ENCODE measurements around the gene MS4A15.

The MS4A15 gene

DNA sequence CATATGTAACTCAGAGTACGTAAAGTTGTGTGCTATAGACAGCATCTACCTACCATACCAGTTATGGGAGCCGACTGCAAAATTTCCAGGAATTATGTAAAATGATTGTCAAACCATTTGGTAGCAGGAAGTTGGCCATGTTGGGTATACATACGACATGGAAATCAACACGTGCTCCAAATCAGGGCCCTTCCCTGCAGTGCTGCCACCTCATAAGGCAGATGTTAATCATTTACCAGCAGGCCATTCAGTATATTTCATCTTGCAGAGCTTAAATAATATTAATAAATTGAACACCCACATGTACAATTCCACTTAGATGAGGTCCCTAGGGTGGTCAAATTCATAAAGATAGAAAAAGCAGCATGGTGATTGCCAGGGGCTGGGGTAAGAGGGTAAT is 22.4 kb upstream of the MS4A15 start:
- no peaks in the 10 kb centered on the region for H3K27me3 ChIP-seq (ENCODE audit: insufficient read depth, low read length, poor library complexity)
- no peak overlapping the region for H3K18ac ChIP-seq (ENCODE audit: low read length)
- no peak overlapping the region for H2BK120ac ChIP-seq (ENCODE audit: low read depth, low read length)
- H3K4me3 ChIP-seq (ENCODE audit: low read length) = no peak overlapping the region
- no peak overlapping the region for H3K23ac ChIP-seq (ENCODE audit: low read length)
- H4K8ac ChIP-seq (ENCODE audit: low read depth, low read length) = no peak overlapping the region
- no peak overlapping the region for H2BK5ac ChIP-seq (ENCODE audit: low read length)
- no peaks in the 10 kb centered on the region for H3K79me1 ChIP-seq (ENCODE audit: low read length)
- H3K4me1 ChIP-seq (ENCODE audit: control insufficient read depth, low read depth, low read length) = no peaks in the 10 kb centered on the region
- no peak overlapping the region for H3K9ac ChIP-seq (ENCODE audit: low read length)
- no peaks in the 10 kb centered on the region for H3K36me3 ChIP-seq (ENCODE audit: control insufficient read depth, insufficient read depth, low read length)
- WGBS (ENCODE audit: extremely low coverage, insufficient coverage, low lambda C conversion rate) = no CpG with 5 or more reads among the region's 4 CpGs
- DNase-seq = no peak
- H3K4me2 ChIP-seq (ENCODE audit: low read length) = no peak overlapping the region
- H3K79me2 ChIP-seq (ENCODE audit: control insufficient read depth, insufficient read depth, low read length) = no peaks in the 10 kb centered on the region
- no peak overlapping the region for H3K27ac ChIP-seq (ENCODE audit: low read depth, low read length)
- H3K56ac ChIP-seq (ENCODE audit: low read length) = no peak overlapping the region
- H4K5ac ChIP-seq (ENCODE audit: low read length) = no peak overlapping the region
- no peak overlapping the region for H2BK15ac ChIP-seq (replicated peaks; ENCODE audit: low read depth)
- H3K4ac ChIP-seq (ENCODE audit: low read depth, low read length) = no peak overlapping the region
- H2AK5ac ChIP-seq (ENCODE audit: low read length) = no peak overlapping the region

DNA sequence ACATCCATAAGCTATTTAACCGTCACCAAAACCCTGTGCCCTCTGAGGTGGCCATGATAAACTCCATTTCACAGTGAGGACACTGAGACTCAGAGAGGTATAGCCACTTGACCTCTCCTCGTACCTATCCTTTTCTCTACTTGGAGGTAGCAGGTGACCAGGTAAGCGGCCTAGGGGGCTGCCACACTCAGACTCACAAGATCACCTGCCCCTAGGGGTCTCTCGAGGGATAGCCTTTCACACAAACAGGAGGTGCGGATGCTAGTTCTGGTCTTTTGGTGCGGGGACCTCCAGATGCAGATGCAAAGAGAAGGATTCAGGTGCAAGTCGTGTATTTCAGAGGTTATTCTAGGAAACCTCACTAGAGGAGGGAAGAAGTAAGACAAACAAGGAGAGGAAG is 17.6 kb upstream of the MS4A15 start:
- Histone ChIP-seq H2AK5ac (ENCODE audit: low read length) (no peak overlapping the region), H3K23ac (ENCODE audit: low read length) (no peak overlapping the region), H3K27ac (ENCODE audit: low read depth, low read length) (no peak overlapping the region), H3K79me2 (ENCODE audit: control insufficient read depth, insufficient read depth, low read length) (no peaks in the 10 kb centered on the region), H3K9ac (ENCODE audit: low read length) (no peak overlapping the region), H3K56ac (ENCODE audit: low read length) (no peak overlapping the region), H3K36me3 (ENCODE audit: control insufficient read depth, insufficient read depth, low read length) (no peaks in the 10 kb centered on the region), H3K4me2 (ENCODE audit: low read length) (no peak overlapping the region), H3K4ac (ENCODE audit: low read depth, low read length) (no peak overlapping the region), H3K18ac (ENCODE audit: low read length) (no peak overlapping the region), H4K5ac (ENCODE audit: low read length) (no peak overlapping the region), H3K4me1 (ENCODE audit: control insufficient read depth, low read depth, low read length) (no peaks in the 10 kb centered on the region), H4K8ac (ENCODE audit: low read depth, low read length) (no peak overlapping the region), H2BK120ac (ENCODE audit: low read depth, low read length) (no peak overlapping the region), H3K4me3 (ENCODE audit: low read length) (no peak overlapping the region), H2BK5ac (ENCODE audit: low read length) (no peak overlapping the region), H3K27me3 (ENCODE audit: insufficient read depth, low read length, poor library complexity) (no peaks in the 10 kb centered on the region), H3K79me1 (ENCODE audit: low read length) (no peaks in the 10 kb centered on the region), H2BK15ac (replicated peaks; ENCODE audit: low read depth) (no peak overlapping the region)
- DNase-seq = peak; percentile 35
- WGBS (ENCODE audit: extremely low coverage, insufficient coverage, low lambda C conversion rate) = no CpG with 5 or more reads among the region's 7 CpGs

DNA sequence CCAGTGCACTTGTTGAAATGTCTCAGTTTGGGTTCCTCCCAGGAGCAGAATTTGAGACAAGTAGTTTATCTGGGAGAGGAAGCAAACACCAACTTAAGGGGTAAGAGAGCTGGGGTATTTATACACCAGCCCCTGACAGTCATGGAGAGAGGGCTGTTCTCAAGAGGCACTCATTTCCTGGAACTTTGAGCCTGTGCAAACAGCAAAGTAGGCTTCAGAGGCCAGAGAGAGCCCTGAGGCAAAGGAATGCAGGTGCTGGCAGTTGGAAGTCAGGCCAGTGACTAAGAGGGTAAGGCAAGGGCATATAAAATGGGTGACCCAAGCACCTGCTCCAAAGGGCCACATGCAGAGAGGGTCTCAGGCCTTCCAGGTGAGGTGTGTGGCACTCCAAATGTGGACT is 16.1 kb upstream of the MS4A15 start:
- Histone ChIP-seq H4K5ac (ENCODE audit: low read length) (no peak overlapping the region), H2BK5ac (ENCODE audit: low read length) (no peak overlapping the region), H3K4ac (ENCODE audit: low read depth, low read length) (no peak overlapping the region), H3K4me3 (ENCODE audit: low read length) (no peak overlapping the region), H3K4me2 (ENCODE audit: low read length) (no peak overlapping the region), H2BK120ac (ENCODE audit: low read depth, low read length) (no peak overlapping the region), H3K23ac (ENCODE audit: low read length) (no peak overlapping the region), H3K27me3 (ENCODE audit: insufficient read depth, low read length, poor library complexity) (no peaks in the 10 kb centered on the region), H3K9ac (ENCODE audit: low read length) (no peak overlapping the region), H3K79me1 (ENCODE audit: low read length) (no peaks in the 10 kb centered on the region), H3K56ac (ENCODE audit: low read length) (no peak overlapping the region), H3K79me2 (ENCODE audit: control insufficient read depth, insufficient read depth, low read length) (no peaks in the 10 kb centered on the region), H4K8ac (ENCODE audit: low read depth, low read length) (no peak overlapping the region), H3K36me3 (ENCODE audit: control insufficient read depth, insufficient read depth, low read length) (no peaks in the 10 kb centered on the region), H2BK15ac (replicated peaks; ENCODE audit: low read depth) (no peak overlapping the region), H3K27ac (ENCODE audit: low read depth, low read length) (no peak overlapping the region), H3K18ac (ENCODE audit: low read length) (no peak overlapping the region), H3K4me1 (ENCODE audit: control insufficient read depth, low read depth, low read length) (no peaks in the 10 kb centered on the region), H2AK5ac (ENCODE audit: low read length) (no peak overlapping the region)
- DNase-seq = peak; percentile 6

DNA sequence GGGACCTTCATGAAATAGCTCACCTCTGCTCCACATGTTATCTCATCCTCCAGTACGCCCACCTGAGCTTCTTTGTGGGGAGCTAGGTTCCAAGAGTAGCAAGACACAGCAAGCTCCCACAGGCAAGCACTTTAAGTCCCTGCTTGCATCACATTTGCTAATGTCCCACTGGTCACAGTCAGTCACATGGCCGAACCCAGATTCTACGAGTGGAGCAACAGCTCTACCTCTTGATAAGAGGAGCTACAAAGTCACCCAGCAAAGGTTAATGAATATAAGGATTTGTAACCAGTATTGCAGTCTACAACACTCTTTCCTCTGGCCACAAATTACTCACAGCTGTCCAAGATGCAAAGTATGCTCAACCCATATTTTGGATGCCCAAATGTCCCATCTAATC is 15.2 kb upstream of the MS4A15 start:
- no peaks in the 10 kb centered on the region for H3K4me1 ChIP-seq (ENCODE audit: control insufficient read depth, low read depth, low read length)
- H3K4me3 ChIP-seq (ENCODE audit: low read length) = no peak overlapping the region
- H3K27me3 ChIP-seq (ENCODE audit: insufficient read depth, low read length, poor library complexity) = no peaks in the 10 kb centered on the region
- no peak overlapping the region for H3K9ac ChIP-seq (ENCODE audit: low read length)
- H3K27ac ChIP-seq (ENCODE audit: low read depth, low read length) = no peak overlapping the region
- H2BK120ac ChIP-seq (ENCODE audit: low read depth, low read length) = no peak overlapping the region
- H2AK5ac ChIP-seq (ENCODE audit: low read length) = no peak overlapping the region
- no peak for DNase-seq
- H3K79me2 ChIP-seq (ENCODE audit: control insufficient read depth, insufficient read depth, low read length) = no peaks in the 10 kb centered on the region
- no peaks in the 10 kb centered on the region for H3K36me3 ChIP-seq (ENCODE audit: control insufficient read depth, insufficient read depth, low read length)
- no peak overlapping the region for H4K5ac ChIP-seq (ENCODE audit: low read length)
- no peak overlapping the region for H3K18ac ChIP-seq (ENCODE audit: low read length)
- no peak overlapping the region for H3K4ac ChIP-seq (ENCODE audit: low read depth, low read length)
- no peak overlapping the region for H3K23ac ChIP-seq (ENCODE audit: low read length)
- WGBS (ENCODE audit: extremely low coverage, insufficient coverage, low lambda C conversion rate) = no CpG with 5 or more reads among the region's 3 CpGs
- H2BK5ac ChIP-seq (ENCODE audit: low read length) = no peak overlapping the region
- H2BK15ac ChIP-seq (replicated peaks; ENCODE audit: low read depth) = no peak overlapping the region
- H3K4me2 ChIP-seq (ENCODE audit: low read length) = no peak overlapping the region
- no peak overlapping the region for H3K56ac ChIP-seq (ENCODE audit: low read length)
- no peaks in the 10 kb centered on the region for H3K79me1 ChIP-seq (ENCODE audit: low read length)
- H4K8ac ChIP-seq (ENCODE audit: low read depth, low read length) = no peak overlapping the region

DNA sequence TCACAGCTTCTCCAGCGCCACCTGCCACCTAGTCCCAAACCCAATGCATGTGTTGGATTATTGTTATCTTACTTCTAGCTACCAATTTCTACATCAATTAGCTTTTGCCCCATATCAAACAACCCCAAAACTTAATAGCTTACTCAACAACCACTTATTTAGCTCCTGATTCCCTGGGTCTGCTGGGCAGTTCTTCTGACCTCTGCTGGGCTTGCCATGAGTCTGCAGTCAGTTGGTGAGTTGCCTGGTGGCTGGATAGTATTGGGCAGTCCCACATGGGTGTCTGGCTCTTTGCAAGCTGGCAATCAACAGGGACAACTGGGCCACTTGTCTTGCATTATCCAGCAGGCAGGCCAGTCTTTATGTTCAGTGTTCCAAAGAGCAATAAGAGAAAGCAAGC is 13.6 kb upstream of the MS4A15 start:
- Histone ChIP-seq H3K4ac (ENCODE audit: low read depth, low read length) (no peak overlapping the region), H3K4me3 (ENCODE audit: low read length) (no peak overlapping the region), H3K79me2 (ENCODE audit: control insufficient read depth, insufficient read depth, low read length) (no peaks in the 10 kb centered on the region), H3K23ac (ENCODE audit: low read length) (no peak overlapping the region), H3K27ac (ENCODE audit: low read depth, low read length) (no peak overlapping the region), H3K18ac (ENCODE audit: low read length) (no peak overlapping the region), H3K36me3 (ENCODE audit: control insufficient read depth, insufficient read depth, low read length) (no peaks in the 10 kb centered on the region), H4K5ac (ENCODE audit: low read length) (no peak overlapping the region), H3K4me2 (ENCODE audit: low read length) (no peak overlapping the region), H2BK15ac (replicated peaks; ENCODE audit: low read depth) (no peak overlapping the region), H3K9ac (ENCODE audit: low read length) (no peak overlapping the region), H4K8ac (ENCODE audit: low read depth, low read length) (no peak overlapping the region), H2BK5ac (ENCODE audit: low read length) (no peak overlapping the region), H3K79me1 (ENCODE audit: low read length) (no peaks in the 10 kb centered on the region), H3K56ac (ENCODE audit: low read length) (no peak overlapping the region), H2BK120ac (ENCODE audit: low read depth, low read length) (no peak overlapping the region), H2AK5ac (ENCODE audit: low read length) (no peak overlapping the region), H3K4me1 (ENCODE audit: control insufficient read depth, low read depth, low read length) (no peaks in the 10 kb centered on the region), H3K27me3 (ENCODE audit: insufficient read depth, low read length, poor library complexity) (no peaks in the 10 kb centered on the region)
- DNase-seq = peak; percentile 28
- WGBS (ENCODE audit: extremely low coverage, insufficient coverage, low lambda C conversion rate) = no CpG with 5 or more reads among the region's 1 CpG

DNA sequence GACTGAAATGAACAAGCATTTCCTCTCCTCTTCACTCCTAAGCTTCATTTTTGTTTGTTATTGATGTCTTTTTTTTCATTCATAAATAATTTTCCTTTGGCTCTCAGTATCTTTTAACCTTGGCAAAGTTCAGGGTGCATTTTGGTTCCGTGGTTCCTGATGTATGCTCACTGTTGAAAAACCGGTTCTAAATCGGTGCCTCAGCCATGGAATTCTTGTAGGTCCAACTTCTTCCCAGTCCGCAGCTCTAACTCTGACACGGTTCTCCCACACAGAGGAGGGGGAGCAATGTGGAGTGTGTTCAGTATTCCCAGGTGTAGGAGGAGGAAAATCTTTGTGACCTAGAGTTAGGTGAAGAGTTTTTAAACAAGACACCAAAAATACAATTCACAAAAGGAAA is 12.6 kb upstream of the MS4A15 start:
- H3K27ac ChIP-seq (ENCODE audit: low read depth, low read length) = no peak overlapping the region
- no peak overlapping the region for H4K8ac ChIP-seq (ENCODE audit: low read depth, low read length)
- no peak overlapping the region for H3K9ac ChIP-seq (ENCODE audit: low read length)
- no peaks in the 10 kb centered on the region for H3K4me1 ChIP-seq (ENCODE audit: control insufficient read depth, low read depth, low read length)
- no peak overlapping the region for H3K23ac ChIP-seq (ENCODE audit: low read length)
- no peak overlapping the region for H3K4me2 ChIP-seq (ENCODE audit: low read length)
- no peak overlapping the region for H3K56ac ChIP-seq (ENCODE audit: low read length)
- H3K79me1 ChIP-seq (ENCODE audit: low read length) = no peaks in the 10 kb centered on the region
- no CpG with 5 or more reads among the region's 5 CpGs for WGBS (ENCODE audit: extremely low coverage, insufficient coverage, low lambda C conversion rate)
- H4K5ac ChIP-seq (ENCODE audit: low read length) = no peak overlapping the region
- no peak overlapping the region for H2BK5ac ChIP-seq (ENCODE audit: low read length)
- no peaks in the 10 kb centered on the region for H3K27me3 ChIP-seq (ENCODE audit: insufficient read depth, low read length, poor library complexity)
- H3K36me3 ChIP-seq (ENCODE audit: control insufficient read depth, insufficient read depth, low read length) = no peaks in the 10 kb centered on the region
- DNase-seq = no peak
- no peak overlapping the region for H3K18ac ChIP-seq (ENCODE audit: low read length)
- no peak overlapping the region for H3K4ac ChIP-seq (ENCODE audit: low read depth, low read length)
- no peaks in the 10 kb centered on the region for H3K79me2 ChIP-seq (ENCODE audit: control insufficient read depth, insufficient read depth, low read length)
- H3K4me3 ChIP-seq (ENCODE audit: low read length) = no peak overlapping the region
- H2AK5ac ChIP-seq (ENCODE audit: low read length) = no peak overlapping the region
- no peak overlapping the region for H2BK120ac ChIP-seq (ENCODE audit: low read depth, low read length)
- H2BK15ac ChIP-seq (replicated peaks; ENCODE audit: low read depth) = no peak overlapping the region
